SJSA1 (cell line): ENCODE data around the gene PRSS48. TPM values are rescaled to one million over a fixed set of nuclear protein-coding genes. Genes with fewer than 3 reads are reported as not detected.

Experiments used
- DNase-seq, 2 experiments: peaks; one replicate each; pipeline ENCODE4 v3.0.0-alpha.2; 2015 to 2020; ENCODE audit warnings: low spot score in 2 of 2, low read depth in 1 of 2
- H3K27ac ChIP-seq: fragments of 250-450 bp; sonication (Bioruptor Pico); 2 replicates; pipeline ENCODE4 v1.5.1; 2020; ENCODE audit warnings: mild to moderate bottlenecking, moderate library complexity
- H3K27me3 ChIP-seq: fragments of 250-450 bp; sonication (Bioruptor Pico); replicated peaks from 2 replicates; pipeline ENCODE4 v1.5.1; 2020; ENCODE audit warnings: mild to moderate bottlenecking, moderate library complexity
- H3K36me3 ChIP-seq: fragments of 250-450 bp; sonication (Bioruptor Pico); 2 replicates; pipeline ENCODE4 v1.5.1; 2020; ENCODE audit warnings: mild to moderate bottlenecking
- H3K4me1 ChIP-seq: fragments of 250-450 bp; sonication (Bioruptor Pico); replicated peaks from 2 replicates; pipeline ENCODE4 v1.6.1; 2021; ENCODE audit warnings: mild to moderate bottlenecking
- H3K4me3 ChIP-seq: fragments of 250-450 bp; sonication (Bioruptor Pico); 2 replicates; pipeline ENCODE4 v1.5.1; 2020; ENCODE audit warnings: mild to moderate bottlenecking
- H3K9me3 ChIP-seq: fragments of 250-450 bp; sonication (Bioruptor Pico); replicated peaks from 2 replicates; pipeline ENCODE4 v1.5.1; 2020; ENCODE audit warnings: mild to moderate bottlenecking
- total RNA-seq: library from RNA; depleted of rRNA; stranded (reverse); fragments of >200 nt; shearing (Covaris generic); gene quantifications from 2 replicates; pipeline ENCODE4 v1.2.3, GENCODE V29; 2014; rRNA removed

PRSS48 gene
- total RNA-seq, 1 experiment from 2014 or later, result not detected

GRCh38 chr4:151329217-151330007 lies 52.5 kb downstream of the PRSS48 start:
- DNase-seq, result no peak
- no peak overlapping the region for H3K4me3 ChIP-seq
- H3K27ac ChIP-seq, result no peak overlapping the region
- 0 out of 2 replicates have a peak, but pooled peaks cover under 1% of the 10 kb centered on the region for H3K27me3 ChIP-seq
- peaks cover 18% of the 10 kb centered on the region for H3K4me1 ChIP-seq
- 0 out of 2 replicates have a peak, but pooled peaks cover 2% of the 10 kb centered on the region for H3K36me3 ChIP-seq
- peaks cover 7% of the 10 kb centered on the region; the same call in 1 of the 2 replicates for H3K9me3 ChIP-seq

GRCh38 chr4:151331276-151332042 lies 54.5 kb downstream of the PRSS48 start:
- H3K27ac ChIP-seq, result no peak overlapping the region
- no peaks in the 10 kb centered on the region for H3K9me3 ChIP-seq
- no peaks in the 10 kb centered on the region for H3K27me3 ChIP-seq
- peaks cover 10% of the 10 kb centered on the region for H3K4me1 ChIP-seq
- H3K4me3 ChIP-seq, result no peak overlapping the region
- no peak for DNase-seq
- no peaks in the 10 kb centered on the region for H3K36me3 ChIP-seq

- H3K4me1 ChIP-seq, result no peaks in the 10 kb centered on the region
Measured at GRCh38 chr4:151339467-151339866, 62.5 kb downstream of the PRSS48 start.

GRCh38 chr4:151340751-151341385 lies 63.9 kb downstream of the PRSS48 start:
- DNase-seq, result no peak
- 0 out of 2 replicates have a peak, but pooled peaks cover 3% of the 10 kb centered on the region for H3K27me3 ChIP-seq

More at GRCh38 chr4:151339467-151339866, 62.5 kb downstream of the PRSS48 start:
- Histone ChIP-seq H3K9me3 (no peaks in the 10 kb centered on the region), H3K27ac (no peak overlapping the region), H3K36me3 (no peaks in the 10 kb centered on the region), H3K4me3 (no peak overlapping the region), H3K27me3 (0 out of 2 replicates have a peak, but pooled peaks cover 3% of the 10 kb centered on the region)
- DNase-seq, result no peak

More at GRCh38 chr4:151340751-151341385, 63.9 kb downstream of the PRSS48 start:
- Histone ChIP-seq H3K4me3 (no peak overlapping the region), H3K27ac (no peak overlapping the region), H3K36me3 (no peaks in the 10 kb centered on the region), H3K4me1 (no peaks in the 10 kb centered on the region), H3K9me3 (no peaks in the 10 kb centered on the region)

Other genes with a start within 250 kb of the PRSS48 start
- gene RPS3A, start 177.5 kb upstream of the PRSS48 start, total RNA-seq, result 2,526 and 2,957 TPM in 2 replicates
- gene SH3D19, start 48.4 kb downstream of the PRSS48 start, total RNA-seq, result 5.1 and 6.9 TPM in 2 replicates
- gene FHIP1A, start 132.0 kb downstream of the PRSS48 start, total RNA-seq, result 0.53 and 3.0 TPM in 2 replicates